ENCODE data around the gene PIN1. TPM values are rescaled to one million over a fixed set of nuclear protein-coding genes. Genes with fewer than 3 reads are reported as not detected.

PIN1 gene
- total RNA-seq, 4 donors from 2014 or later: 22.9 to 82.5 (median 43.7) TPM

DNA sequence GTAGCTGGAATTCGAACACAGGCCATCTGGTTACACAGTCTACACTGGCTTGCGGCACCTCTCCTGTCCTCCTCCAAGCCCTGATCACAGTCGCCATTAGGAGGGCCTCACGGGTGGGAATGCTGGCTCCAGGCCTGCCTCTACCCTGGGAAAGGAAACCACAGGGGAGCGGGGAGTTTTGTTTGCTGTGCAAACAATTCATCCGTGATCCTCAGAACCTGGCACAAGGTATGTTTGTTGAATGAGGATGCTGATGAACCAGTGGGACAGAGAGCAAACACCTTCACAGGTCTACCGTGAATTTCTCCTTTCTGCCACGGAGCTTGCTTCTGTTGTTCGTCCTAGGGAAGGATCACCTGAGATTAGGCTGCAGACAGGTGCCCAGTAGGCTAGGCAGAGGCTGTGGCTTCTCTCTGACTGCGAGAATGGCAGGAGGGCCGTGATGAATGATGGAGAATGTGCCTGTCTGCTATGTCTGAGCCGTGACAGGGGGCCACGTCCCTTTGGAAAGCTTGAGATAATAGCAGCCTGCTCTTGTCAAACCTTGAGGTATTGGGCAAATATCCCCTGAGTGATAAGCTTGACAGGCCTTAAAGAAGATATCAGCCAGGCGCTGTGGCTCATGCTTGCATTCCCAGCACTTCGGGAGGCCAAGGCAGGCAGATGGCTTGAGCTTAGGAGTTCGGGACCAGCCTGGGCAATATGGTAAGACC lies 36.7 kb downstream of the PIN1 start:
- DNase-seq: no peak
- in situ Hi-C loops (cut with MboI; ENCODE audit: low pct_ligation_motif_present in 1 of 4, low pct_unique_long_range_greater_than_20kb in 1 of 4, low sequenced_read_pairs in 3 of 4): no loop called here
- Histone ChIP-seq H3K9me3 (no peaks in the 10 kb centered on the region), H3K27ac (no peak overlapping the region), H3K4me1 (no peaks in the 10 kb centered on the region), H3K4me3 (no peak overlapping the region), H3K27me3 (peaks cover 3% of the 10 kb centered on the region), H3K36me3 (no peaks in the 10 kb centered on the region)
- intact Hi-C loops (cut with DNase I; ENCODE audit: low total_unique reads): no loop called here
- WGBS, 2 donors (ENCODE audit: low coverage in 1 of 2): 57% methylated on average over 16 of the region's 16 CpGs; no CpG with 5 or more reads in 1 of the 2 donors
- TF ChIP-seq POLR2A (IDR thresholded peaks at IDR 0.05): no peak

DNA sequence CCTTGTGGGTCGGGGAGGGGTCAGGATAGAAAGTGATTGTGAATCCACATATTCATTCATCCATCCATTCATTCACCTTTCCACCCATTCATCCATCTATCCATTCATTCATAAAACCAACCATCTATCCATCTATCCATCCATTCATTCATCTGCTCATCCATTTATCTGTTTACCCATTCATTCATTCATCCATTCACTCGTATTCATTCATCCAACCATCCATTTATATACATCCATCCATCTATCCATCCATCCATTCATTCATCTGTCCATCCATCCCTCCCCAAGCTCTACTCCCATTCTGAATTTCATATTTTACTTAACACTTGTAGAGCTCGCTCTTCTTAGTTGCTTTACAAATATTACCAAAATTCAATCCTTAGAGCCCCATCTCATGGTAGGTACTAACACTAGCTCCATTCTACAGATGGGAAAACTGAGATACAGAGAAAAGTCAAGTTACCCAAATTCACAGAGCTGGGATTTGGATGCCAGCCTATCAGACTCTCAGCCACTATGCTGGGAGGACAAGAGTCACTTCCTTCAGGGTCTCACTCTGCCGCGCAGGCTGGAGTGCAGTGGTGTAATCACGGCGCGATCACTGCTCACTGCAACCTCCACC lies 37.6 kb downstream of the PIN1 start:
- no peak for TF ChIP-seq EP300 (IDR thresholded peaks at IDR 0.05; ENCODE audit: low read depth)
- TF ChIP-seq, protein P1, sequence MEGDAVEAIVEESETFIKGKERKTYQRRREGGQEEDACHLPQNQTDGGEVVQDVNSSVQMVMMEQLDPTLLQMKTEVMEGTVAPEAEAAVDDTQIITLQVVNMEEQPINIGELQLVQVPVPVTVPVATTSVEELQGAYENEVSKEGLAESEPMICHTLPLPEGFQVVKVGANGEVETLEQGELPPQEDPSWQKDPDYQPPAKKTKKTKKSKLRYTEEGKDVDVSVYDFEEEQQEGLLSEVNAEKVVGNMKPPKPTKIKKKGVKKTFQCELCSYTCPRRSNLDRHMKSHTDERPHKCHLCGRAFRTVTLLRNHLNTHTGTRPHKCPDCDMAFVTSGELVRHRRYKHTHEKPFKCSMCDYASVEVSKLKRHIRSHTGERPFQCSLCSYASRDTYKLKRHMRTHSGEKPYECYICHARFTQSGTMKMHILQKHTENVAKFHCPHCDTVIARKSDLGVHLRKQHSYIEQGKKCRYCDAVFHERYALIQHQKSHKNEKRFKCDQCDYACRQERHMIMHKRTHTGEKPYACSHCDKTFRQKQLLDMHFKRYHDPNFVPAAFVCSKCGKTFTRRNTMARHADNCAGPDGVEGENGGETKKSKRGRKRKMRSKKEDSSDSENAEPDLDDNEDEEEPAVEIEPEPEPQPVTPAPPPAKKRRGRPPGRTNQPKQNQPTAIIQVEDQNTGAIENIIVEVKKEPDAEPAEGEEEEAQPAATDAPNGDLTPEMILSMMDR (IDR thresholded peaks at IDR 0.05): no peak
- no peak for TF ChIP-seq POLR2A (IDR thresholded peaks at IDR 0.05)
- no peak for TF ChIP-seq POLR2AphosphoS5 (IDR thresholded peaks at IDR 0.05)
- Histone ChIP-seq H3K27me3 (peaks cover 3% of the 10 kb centered on the region), H3K4me1 (no peaks in the 10 kb centered on the region), H3K9me3 (no peaks in the 10 kb centered on the region), H3K4me3 (no peak overlapping the region), H3K36me3 (no peaks in the 10 kb centered on the region), H3K27ac (no peak overlapping the region)
- intact Hi-C loops (cut with DNase I; ENCODE audit: low total_unique reads) (no loop called here), in situ Hi-C loops (cut with MboI; ENCODE audit: low pct_ligation_motif_present in 1 of 4, low pct_unique_long_range_greater_than_20kb in 1 of 4, low sequenced_read_pairs in 3 of 4) (no loop called here)
- no peak for DNase-seq
- WGBS, 2 donors (ENCODE audit: low coverage in 1 of 2): 79 to 91% methylated on average over 3 to 8 of the region's 8 CpGs

DNA sequence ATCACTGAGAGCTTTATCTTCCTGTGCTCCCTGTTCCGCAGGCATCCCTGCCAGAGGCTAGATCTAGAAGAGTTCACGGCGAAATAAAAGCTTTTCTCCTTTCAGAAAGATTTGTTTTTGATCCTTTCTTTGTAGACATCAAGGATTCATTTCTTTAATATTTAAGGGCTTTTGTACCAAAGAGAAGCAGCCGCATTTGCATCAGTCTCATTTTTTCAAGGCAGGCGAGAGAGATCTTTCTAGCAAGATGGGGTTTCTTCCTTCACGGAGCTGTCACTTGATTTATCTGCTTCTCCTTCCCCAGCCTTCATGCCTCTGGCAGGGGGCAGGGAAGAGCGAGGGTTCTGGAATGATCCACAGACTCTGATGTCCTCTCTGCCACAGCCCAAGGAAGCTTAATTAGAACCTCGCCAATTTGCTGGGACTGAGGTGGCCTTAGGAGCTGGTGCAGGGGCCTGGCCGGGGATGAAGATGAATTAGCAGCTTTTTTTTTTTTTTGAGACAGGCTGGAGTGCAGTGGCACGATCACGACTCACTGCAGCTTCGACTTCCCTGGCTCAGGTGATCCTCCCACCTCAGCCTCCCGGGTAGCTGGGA lies 40.0 kb downstream of the PIN1 start:
- TF ChIP-seq POLR2AphosphoS5 (IDR thresholded peaks at IDR 0.05) (no peak), EP300 (IDR thresholded peaks at IDR 0.05; ENCODE audit: low read depth) (no peak)
- TF ChIP-seq, protein P1 (IDR thresholded peaks at IDR 0.05): no peak
- in situ Hi-C loops (cut with MboI; ENCODE audit: low pct_ligation_motif_present in 1 of 4, low pct_unique_long_range_greater_than_20kb in 1 of 4, low sequenced_read_pairs in 3 of 4) (no loop called here), intact Hi-C loops (cut with DNase I; ENCODE audit: low total_unique reads) (no loop called here)
- Histone ChIP-seq H3K9me3 (no peaks in the 10 kb centered on the region), H3K4me1 (no peaks in the 10 kb centered on the region), H3K36me3 (no peaks in the 10 kb centered on the region), H3K27ac (no peak overlapping the region), H3K27me3 (peaks cover 3% of the 10 kb centered on the region), H3K4me3 (no peak overlapping the region)
- DNase-seq: no peak
- WGBS, 2 donors (ENCODE audit: low coverage in 1 of 2): 67 to 69% methylated on average over 7 to 13 of the region's 13 CpGs

DNA sequence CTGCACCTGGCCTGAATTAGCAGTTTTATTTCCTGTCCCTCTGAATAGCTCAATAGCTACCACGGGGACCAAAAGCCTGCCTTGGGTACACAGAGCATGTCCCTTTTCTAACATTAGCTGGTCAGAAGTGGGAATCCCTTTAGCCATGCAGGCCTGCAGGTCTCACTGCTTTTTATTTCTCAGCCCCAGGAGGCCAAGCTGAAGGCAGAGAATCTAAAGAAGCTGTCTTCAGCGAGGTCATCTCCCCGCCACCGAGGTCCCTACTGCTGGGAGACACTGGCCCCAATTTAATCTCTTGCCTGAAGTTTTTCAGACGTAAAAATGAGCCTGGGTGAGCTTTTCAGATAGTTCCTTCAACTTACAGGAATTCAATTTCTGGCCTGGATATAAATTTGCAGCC lies 40.7 kb downstream of the PIN1 start:
- H3K9me3 ChIP-seq: no peaks in the 10 kb centered on the region
- WGBS, 2 donors (ENCODE audit: low coverage in 1 of 2): 40 to 69% methylated on average over 1 to 5 of the region's 5 CpGs
- in situ Hi-C loops (cut with MboI; ENCODE audit: low pct_ligation_motif_present in 1 of 4, low pct_unique_long_range_greater_than_20kb in 1 of 4, low sequenced_read_pairs in 3 of 4) (no loop called here), intact Hi-C loops (cut with DNase I; ENCODE audit: low total_unique reads) (no loop called here)
- TF ChIP-seq, protein P1 (IDR thresholded peaks at IDR 0.05): no peak
- TF ChIP-seq EP300 (IDR thresholded peaks at IDR 0.05; ENCODE audit: low read depth): no peak
- DNase-seq: no peak
- H3K27ac ChIP-seq: no peak overlapping the region
- H3K4me3 ChIP-seq: no peak overlapping the region
- H3K4me1 ChIP-seq: no peaks in the 10 kb centered on the region
- H3K27me3 ChIP-seq: peaks cover 3% of the 10 kb centered on the region
- no peaks in the 10 kb centered on the region for H3K36me3 ChIP-seq
